HepG2 (cell line): ENCODE measurements around the gene PRM2. TPM values are rescaled to one million over a fixed set of nuclear protein-coding genes. Genes with fewer than 3 reads are reported as not detected.
A peak's percentile ranks its signal among the peaks of the same experiment; 100 is the strongest.

Source experiments
- ATAC-seq: fragments of 200-7000 bp; cut with Tn5 transposase; 3 replicates; pipeline ENCODE4 v1.9.1; 2020; ENCODE audit warnings: mild to moderate bottlenecking, moderate library complexity
- BruUV-seq: library from RNA; stranded (reverse); fragments of 400-500 nt; replicated peaks from 2 replicates; lab custom pipeline; 2021; lab: Mats Ljungman, UMichigan
- CTCF ChIA-PET: fragments of 300-600 bp; formaldehyde crosslinking; extraction: SDS; loops from one replicate; lab custom pipeline; 2021; ENCODE audit warnings: low total read pairs, inconsistent platforms, low intra/inter-chr PET ratio; lab: Yijun Ruan, JAX
- POLR2A ChIA-PET: fragments of 350-600 bp; sonication (Branson Sonifier 250); formaldehyde crosslinking; loops from one replicate; lab custom pipeline; 2020; ENCODE audit warnings: antibody characterized with exemption, inconsistent platforms; lab: Yijun Ruan, JAX
- DNase-seq: peaks from one replicate; pipeline ENCODE4 v3.0.0-alpha.2; 2015; ENCODE audit warnings: low spot score
- FAIRE-seq: peaks from 3 replicates; lab custom pipeline; 2011; peaks lifted over from hg19 to GRCh38; lab: Jason Lieb, UNC
- H2AFZ ChIP-seq: one replicate; pipeline ENCODE4 v1.6.1; 2011; ENCODE audit warnings: low read length, inconsistent platforms
- H3K27ac ChIP-seq: fragments of 300-600 bp; 3 replicates; pipeline ENCODE4 v1.8.0; 2011; ENCODE audit warnings: mixed run types, mild to moderate bottlenecking, mixed read lengths, low read length, inconsistent platforms; ENCODE audit not compliant: insufficient read depth; ENCODE audit errors: extremely low read length
- H3K27me3 ChIP-seq, 2 experiments: fragments of 200-600 bp in 1 of 2; 2 replicates in 1 of 2; 3 replicates in 1 of 2; pipeline versions ENCODE4 v1.6.0 to v1.8.0; 2011; ENCODE audit warnings: low read length in 2 of 2, mild to moderate bottlenecking in 2 of 2, moderate library complexity in 2 of 2, inconsistent platforms in 1 of 2; ENCODE audit not compliant: insufficient read depth in 2 of 2, control insufficient read depth in 1 of 2
- H3K36me3 ChIP-seq, 2 experiments: fragments of 200-600 bp in 1 of 2; replicated peaks in 1 of 2; 2 replicates in 1 of 2; 3 replicates in 1 of 2; pipeline versions ENCODE4 v1.5.1 to v1.8.0; 2011; ENCODE audit warnings: low read length in 2 of 2, inconsistent platforms in 1 of 2; ENCODE audit not compliant: insufficient read depth in 2 of 2, control insufficient read depth in 1 of 2
- H3K4me1 ChIP-seq: 2 replicates; pipeline ENCODE4 v1.5.1; 2012; ENCODE audit warnings: low read length, inconsistent platforms; ENCODE audit not compliant: insufficient read depth
- H3K4me2 ChIP-seq: 2 replicates; pipeline ENCODE4 v1.6.0; 2011; ENCODE audit warnings: low read depth, low read length, inconsistent platforms
- H3K4me3 ChIP-seq, 3 experiments: fragments of 200-600 bp in 1 of 3; sonication (generic), shearing (Covaris generic) in 1 of 3; replicated peaks in 1 of 3; 2 replicates each; pipeline ENCODE4 v1.5.1; 2011 to 2016; ENCODE audit warnings: low read length in 3 of 3, inconsistent platforms in 2 of 3, low read depth in 2 of 3, mild to moderate bottlenecking in 2 of 3, control low read depth in 1 of 3, mixed read lengths in 1 of 3; ENCODE audit not compliant: insufficient read depth in 1 of 3
- H3K79me2 ChIP-seq: one replicate; pipeline ENCODE4 v1.6.1; 2011; ENCODE audit warnings: low read length, inconsistent platforms; ENCODE audit not compliant: insufficient read depth
- H3K9ac ChIP-seq: 2 replicates; pipeline ENCODE4 v1.6.0; 2011; ENCODE audit warnings: mild to moderate bottlenecking, low read depth, low read length, inconsistent platforms; ENCODE audit not compliant: insufficient read depth
- H3K9me3 ChIP-seq: 2 replicates; pipeline ENCODE4 v1.5.1; 2012; ENCODE audit warnings: mild to moderate bottlenecking, low read length
- H4K20me1 ChIP-seq: 2 replicates; pipeline ENCODE4 v1.6.0; 2011; ENCODE audit warnings: inconsistent platforms, mild to moderate bottlenecking, low read length, moderate library complexity; ENCODE audit not compliant: insufficient read depth
- HNRNPUL1 ChIP-seq: fragments of 200-400 bp; formaldehyde crosslinking; IDR thresholded peaks from 2 replicates; pipeline ENCODE4 v1.6.1; 2017; ENCODE audit warnings: low read depth, mild to moderate bottlenecking, low read length, moderate library complexity
- RFX1 ChIP-seq: fragments of 450-650 bp; IDR thresholded peaks from 2 replicates; pipeline ENCODE4 v1.6.1; 2017
- RXRA ChIP-seq: sonication (generic); formaldehyde crosslinking; IDR thresholded peaks from 2 replicates; pipeline ENCODE4 v1.5.1; 2020; ENCODE audit warnings: missing genetic modification reagents
- SMAD3 ChIP-seq: sonication (generic); formaldehyde crosslinking; IDR thresholded peaks from 2 replicates; pipeline ENCODE4 v1.4.0; 2020; ENCODE audit warnings: missing genetic modification reagents
- ZEB1 ChIP-seq: IDR thresholded peaks from 2 replicates; pipeline ENCODE4 v1.6.1; 2012; ENCODE audit warnings: mild to moderate bottlenecking, low read depth, inconsistent platforms; ENCODE audit not compliant: insufficient replicate concordance
- ZNF431 ChIP-seq: sonication (generic); formaldehyde crosslinking; IDR thresholded peaks from 2 replicates; pipeline ENCODE4 v1.9.0; 2022; ENCODE audit warnings: missing genetic modification reagents, low read depth, mild to moderate bottlenecking, borderline replicate concordance
- WGBS: methylation state at CpG from one replicate; pipeline ENCODE4 v1.1.6; 2017; ENCODE audit warnings: low lambda C conversion rate; 5-methylcytosine and 5-hydroxymethylcytosine counted together
- in situ Hi-C: cut with HindIII; loops from 2 replicates; pipeline ENCODE4 v1.10.0; 2017; ENCODE audit warnings: low pct_unique_long_range_greater_than_20kb; ENCODE audit not compliant: extremely low pct_ligation_motif_present
- intact Hi-C: fragments of 100-400 bp; cut with micrococcal nuclease; formaldehyde crosslinking; loops from one replicate; pipeline ENCODE4 v1.10.0; 2022; ENCODE audit not compliant: unreplicated experiment
- polyA plus RNA-seq, 8 experiments: library from polyadenylated mRNA; depleted of rRNA in 3 of 8; stranded (reverse) in 7 of 8; unstranded in 1 of 8; fragments of >200 nt; fragmentation: Illumina TruSeq in 4 of 8; extraction: Trizol in 4 of 8; gene quantifications; 2 replicates each; pipeline versions ENCODE4 v1.2.1 to v1.2.3, GENCODE V29; 2011 to 2016; ENCODE audit warnings: low read depth in 4 of 8, missing spikeins in 1 of 8, mixed read lengths in 1 of 8; ENCODE audit not compliant: insufficient read depth in 1 of 8
- total RNA-seq, 5 experiments: library from RNA; depleted of rRNA; stranded (reverse); fragments of >200 nt; fragmentation: Illumina TruSeq; extraction: Trizol; gene quantifications; 2 replicates each; pipeline ENCODE4 v1.2.3, GENCODE V29; 2016; ENCODE audit warnings: low read depth in 1 of 5
- TF ChIP-seq, protein P1 (sequence below): sonication (generic); formaldehyde crosslinking; IDR thresholded peaks from 2 replicates; pipeline ENCODE4 v1.4.0; 2020; ENCODE audit warnings: low read depth, missing genetic modification reagents
- TF ChIP-seq, protein P2 (sequence below): sonication (generic); formaldehyde crosslinking; IDR thresholded peaks from 2 replicates; pipeline ENCODE4 v1.8.0; 2022; ENCODE audit warnings: missing genetic modification reagents, mild to moderate bottlenecking, borderline replicate concordance
- TF ChIP-seq, protein P3 (sequence below): sonication (generic); formaldehyde crosslinking; IDR thresholded peaks from 2 replicates; pipeline ENCODE4 v1.8.0; 2022; ENCODE audit warnings: mild to moderate bottlenecking, missing genetic modification reagents, borderline replicate concordance
- TF ChIP-seq, protein P4 (sequence below): sonication (generic); formaldehyde crosslinking; IDR thresholded peaks from 2 replicates; pipeline ENCODE4 v1.9.0; 2021; ENCODE audit warnings: missing genetic modification reagents, mild to moderate bottlenecking, borderline replicate concordance

PRM2 gene
- total and polyA plus RNA-seq, 2 of the 13 experiments (the other 11 are each of a cell fraction or from before 2014, with no cell fraction given), result 0.54 TPM; not detected in 1

DNA sequence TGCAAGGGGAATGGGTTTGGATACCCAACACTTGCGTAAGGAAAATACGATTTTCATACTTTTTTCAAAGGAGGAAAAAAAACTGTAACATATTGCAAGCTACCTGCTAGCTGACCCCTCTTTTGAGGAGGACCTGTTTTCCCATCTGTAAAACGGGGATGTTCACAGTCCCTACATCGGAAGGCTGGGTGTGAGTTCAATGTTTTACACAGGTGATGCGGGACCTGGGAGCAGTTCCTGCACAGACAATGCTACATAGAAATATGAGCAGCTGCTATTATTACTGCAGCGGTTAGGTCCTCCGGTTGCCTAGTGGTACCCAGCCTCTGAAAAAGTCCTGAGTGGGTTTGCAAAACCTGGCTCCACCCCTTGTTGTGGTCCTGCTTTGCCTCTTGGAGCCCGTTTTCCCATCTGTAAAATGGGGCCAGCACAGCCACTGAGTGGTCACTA, 23.8 kb downstream of the PRM2 start:
- in situ Hi-C loops, result no loop called here
- POLR2A ChIA-PET, result interaction anchor here (0.9 to 2.6 kb wide), 16 partner anchors 9 to 308 kb away, joined by 3 to 14 read pairs (median 6); partner anchors contain the start of genes CLEC16A and PRM3
- TF ChIP-seq, protein P1, sequence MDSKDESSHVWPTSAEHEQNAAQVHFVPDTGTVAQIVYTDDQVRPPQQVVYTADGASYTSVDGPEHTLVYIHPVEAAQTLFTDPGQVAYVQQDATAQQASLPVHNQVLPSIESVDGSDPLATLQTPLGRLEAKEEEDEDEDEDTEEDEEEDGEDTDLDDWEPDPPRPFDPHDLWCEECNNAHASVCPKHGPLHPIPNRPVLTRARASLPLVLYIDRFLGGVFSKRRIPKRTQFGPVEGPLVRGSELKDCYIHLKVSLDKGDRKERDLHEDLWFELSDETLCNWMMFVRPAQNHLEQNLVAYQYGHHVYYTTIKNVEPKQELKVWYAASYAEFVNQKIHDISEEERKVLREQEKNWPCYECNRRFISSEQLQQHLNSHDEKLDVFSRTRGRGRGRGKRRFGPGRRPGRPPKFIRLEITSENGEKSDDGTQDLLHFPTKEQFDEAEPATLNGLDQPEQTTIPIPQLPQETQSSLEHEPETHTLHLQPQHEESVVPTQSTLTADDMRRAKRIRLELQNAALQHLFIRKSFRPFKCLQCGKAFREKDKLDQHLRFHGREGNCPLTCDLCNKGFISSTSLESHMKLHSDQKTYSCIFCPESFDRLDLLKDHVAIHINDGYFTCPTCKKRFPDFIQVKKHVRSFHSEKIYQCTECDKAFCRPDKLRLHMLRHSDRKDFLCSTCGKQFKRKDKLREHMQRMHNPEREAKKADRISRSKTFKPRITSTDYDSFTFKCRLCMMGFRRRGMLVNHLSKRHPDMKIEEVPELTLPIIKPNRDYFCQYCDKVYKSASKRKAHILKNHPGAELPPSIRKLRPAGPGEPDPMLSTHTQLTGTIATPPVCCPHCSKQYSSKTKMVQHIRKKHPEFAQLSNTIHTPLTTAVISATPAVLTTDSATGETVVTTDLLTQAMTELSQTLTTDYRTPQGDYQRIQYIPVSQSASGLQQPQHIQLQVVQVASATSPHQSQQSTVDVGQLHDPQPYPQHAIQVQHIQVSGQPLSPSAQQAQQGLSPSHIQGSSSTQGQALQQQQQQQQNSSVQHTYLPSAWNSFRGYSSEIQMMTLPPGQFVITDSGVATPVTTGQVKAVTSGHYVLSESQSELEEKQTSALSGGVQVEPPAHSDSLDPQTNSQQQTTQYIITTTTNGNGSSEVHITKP (CRISPR knock-in tag), result no peak
- TF ChIP-seq HNRNPUL1, result no peak
- TF ChIP-seq, protein P2, sequence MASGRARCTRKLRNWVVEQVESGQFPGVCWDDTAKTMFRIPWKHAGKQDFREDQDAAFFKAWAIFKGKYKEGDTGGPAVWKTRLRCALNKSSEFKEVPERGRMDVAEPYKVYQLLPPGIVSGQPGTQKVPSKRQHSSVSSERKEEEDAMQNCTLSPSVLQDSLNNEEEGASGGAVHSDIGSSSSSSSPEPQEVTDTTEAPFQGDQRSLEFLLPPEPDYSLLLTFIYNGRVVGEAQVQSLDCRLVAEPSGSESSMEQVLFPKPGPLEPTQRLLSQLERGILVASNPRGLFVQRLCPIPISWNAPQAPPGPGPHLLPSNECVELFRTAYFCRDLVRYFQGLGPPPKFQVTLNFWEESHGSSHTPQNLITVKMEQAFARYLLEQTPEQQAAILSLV, result no peak
- no peak for TF ChIP-seq RXRA
- no peak for TF ChIP-seq RFX1
- TF ChIP-seq ZEB1, result no peak
- peak; percentile 65; the same call in 1 of the 2 replicates for TF ChIP-seq ZNF431
- TF ChIP-seq, protein P3, sequence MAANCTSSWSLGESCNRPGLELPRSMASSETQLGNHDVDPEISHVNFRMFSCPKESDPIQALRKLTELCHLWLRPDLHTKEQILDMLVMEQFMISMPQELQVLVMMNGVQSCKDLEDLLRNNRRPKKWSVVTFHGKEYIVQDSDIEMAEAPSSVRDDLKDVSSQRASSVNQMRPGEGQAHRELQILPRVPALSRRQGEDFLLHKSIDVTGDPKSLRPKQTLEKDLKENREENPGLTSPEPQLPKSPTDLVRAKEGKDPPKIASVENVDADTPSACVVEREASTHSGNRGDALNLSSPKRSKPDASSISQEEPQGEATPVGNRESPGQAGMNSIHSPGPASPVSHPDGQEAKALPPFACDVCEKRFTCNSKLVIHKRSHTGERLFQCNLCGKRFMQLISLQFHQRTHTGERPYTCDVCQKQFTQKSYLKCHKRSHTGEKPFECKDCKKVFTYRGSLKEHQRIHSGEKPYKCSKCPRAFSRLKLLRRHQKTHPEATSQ (CRISPR knock-in tag), result no peak
- TF ChIP-seq SMAD3 (CRISPR knock-in tag), result 0 out of 2 replicates have a peak, but pooled peaks have one; percentile 23
- TF ChIP-seq, protein P4, sequence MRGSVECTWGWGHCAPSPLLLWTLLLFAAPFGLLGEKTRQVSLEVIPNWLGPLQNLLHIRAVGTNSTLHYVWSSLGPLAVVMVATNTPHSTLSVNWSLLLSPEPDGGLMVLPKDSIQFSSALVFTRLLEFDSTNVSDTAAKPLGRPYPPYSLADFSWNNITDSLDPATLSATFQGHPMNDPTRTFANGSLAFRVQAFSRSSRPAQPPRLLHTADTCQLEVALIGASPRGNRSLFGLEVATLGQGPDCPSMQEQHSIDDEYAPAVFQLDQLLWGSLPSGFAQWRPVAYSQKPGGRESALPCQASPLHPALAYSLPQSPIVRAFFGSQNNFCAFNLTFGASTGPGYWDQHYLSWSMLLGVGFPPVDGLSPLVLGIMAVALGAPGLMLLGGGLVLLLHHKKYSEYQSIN (CRISPR knock-in tag), result 0 out of 2 replicates have a peak, but pooled peaks have one; percentile 57

More for the DNA sequence above, 23.8 kb downstream of the PRM2 start:
- no peak overlapping the region for H3K27ac ChIP-seq
- H3K9me3 ChIP-seq, result no peaks in the 10 kb centered on the region
- peaks cover 28% of the 10 kb centered on the region for H3K79me2 ChIP-seq
- no peak overlapping the region for H3K9ac ChIP-seq
- H3K27me3 ChIP-seq, result no peaks in the 10 kb centered on the region; a peak in 1 of 5 replicates
- FAIRE-seq (no peak), DNase-seq (no peak), ATAC-seq (no peak)
- intact Hi-C loops, result no loop called here
- H3K36me3 ChIP-seq, result peaks cover 2 to 8% of the 10 kb centered on the region in 2 experiments; a peak in 4 of 5 replicates
- H3K4me1 ChIP-seq, result peaks cover 67% of the 10 kb centered on the region
- no peak overlapping the region for H3K4me3 ChIP-seq
- no peak overlapping the region for H2AFZ ChIP-seq
- BruUV-seq, result no TSS peak
- H4K20me1 ChIP-seq, result peaks cover 47% of the 10 kb centered on the region
- 87% methylated on average over 8 of the region's 8 CpGs for WGBS
- CTCF ChIA-PET, result no interaction called here
- peak overlapping the region; percentile 32 for H3K4me2 ChIP-seq
